ENCODE data around the gene FGD3.

The FGD3 gene

DNA sequence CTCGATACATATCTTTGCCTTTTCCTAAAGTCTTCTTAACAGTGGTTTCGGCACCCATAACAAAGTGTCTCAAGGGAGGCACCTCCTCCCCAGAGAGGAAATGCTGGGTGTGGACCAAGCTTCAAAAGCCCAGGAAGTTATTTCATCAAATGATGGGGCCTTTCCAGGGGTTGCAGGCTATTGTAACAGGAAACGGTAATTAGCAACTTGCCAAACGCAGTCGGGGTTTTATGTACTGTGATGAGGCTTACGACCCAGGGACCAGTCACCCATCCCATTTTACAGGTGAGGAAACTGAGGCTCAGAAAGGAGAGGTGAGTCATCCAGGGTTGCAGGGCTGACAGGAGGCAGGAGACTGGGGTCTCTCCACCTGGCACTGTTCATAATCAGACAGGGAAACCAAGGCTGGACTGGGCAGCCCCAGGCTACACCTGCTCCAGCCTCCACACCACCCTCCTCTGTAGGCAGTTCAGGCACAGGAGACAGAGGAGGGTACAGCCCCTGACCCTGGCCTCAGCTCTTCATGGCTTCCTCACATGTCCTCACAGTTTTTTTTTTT lies 81.2 kb downstream of the FGD3 start:
- DNase-seq (ENCODE audit: low read depth), result no peak

DNA sequence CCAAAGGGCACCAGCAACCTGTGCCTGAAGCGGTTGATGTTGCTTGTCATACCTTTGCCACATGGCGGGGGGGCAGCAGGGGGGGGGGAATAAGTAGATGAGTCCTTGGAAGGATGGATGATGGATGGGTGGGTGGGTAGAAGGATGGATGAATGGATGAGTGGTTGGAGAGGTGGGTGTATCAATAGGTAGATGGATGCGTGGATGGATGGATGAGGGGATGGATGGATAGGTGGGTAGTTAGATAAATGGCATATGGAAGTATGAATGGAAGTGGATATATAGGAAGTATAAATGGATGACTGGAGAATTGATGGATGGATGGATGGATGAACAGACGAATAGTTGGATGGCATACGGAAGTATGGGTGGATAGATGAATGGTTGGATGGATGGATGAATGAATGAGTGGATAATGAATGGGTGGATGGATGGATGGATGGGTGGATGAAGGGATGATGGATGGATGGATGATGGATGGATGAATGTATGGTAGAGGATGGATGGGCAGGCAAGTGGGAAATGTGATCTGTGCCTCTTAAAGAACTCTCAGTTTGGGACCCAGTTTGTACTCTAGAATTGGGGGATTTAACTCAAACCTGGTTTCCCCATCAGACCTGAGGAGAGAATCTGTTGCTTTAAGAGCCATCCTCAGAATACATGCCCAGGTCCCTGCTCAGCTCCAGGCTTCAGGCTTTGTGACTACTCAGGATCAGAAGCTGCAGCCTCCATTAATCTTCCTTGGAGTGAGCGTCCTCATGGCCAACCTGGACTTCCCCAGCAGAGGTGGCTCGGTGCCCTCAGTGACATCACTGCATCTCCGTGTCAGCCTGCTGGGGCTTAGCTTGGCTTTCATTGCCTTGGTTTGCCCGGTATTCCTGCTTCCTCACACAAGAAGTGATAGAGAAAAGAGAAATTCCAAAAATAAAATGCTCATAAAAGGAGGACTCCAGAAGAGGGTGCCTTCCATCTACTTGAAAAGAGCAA lies 83.6 kb downstream of the FGD3 start:
- DNase-seq (ENCODE audit: low read depth), result no peak

DNA sequence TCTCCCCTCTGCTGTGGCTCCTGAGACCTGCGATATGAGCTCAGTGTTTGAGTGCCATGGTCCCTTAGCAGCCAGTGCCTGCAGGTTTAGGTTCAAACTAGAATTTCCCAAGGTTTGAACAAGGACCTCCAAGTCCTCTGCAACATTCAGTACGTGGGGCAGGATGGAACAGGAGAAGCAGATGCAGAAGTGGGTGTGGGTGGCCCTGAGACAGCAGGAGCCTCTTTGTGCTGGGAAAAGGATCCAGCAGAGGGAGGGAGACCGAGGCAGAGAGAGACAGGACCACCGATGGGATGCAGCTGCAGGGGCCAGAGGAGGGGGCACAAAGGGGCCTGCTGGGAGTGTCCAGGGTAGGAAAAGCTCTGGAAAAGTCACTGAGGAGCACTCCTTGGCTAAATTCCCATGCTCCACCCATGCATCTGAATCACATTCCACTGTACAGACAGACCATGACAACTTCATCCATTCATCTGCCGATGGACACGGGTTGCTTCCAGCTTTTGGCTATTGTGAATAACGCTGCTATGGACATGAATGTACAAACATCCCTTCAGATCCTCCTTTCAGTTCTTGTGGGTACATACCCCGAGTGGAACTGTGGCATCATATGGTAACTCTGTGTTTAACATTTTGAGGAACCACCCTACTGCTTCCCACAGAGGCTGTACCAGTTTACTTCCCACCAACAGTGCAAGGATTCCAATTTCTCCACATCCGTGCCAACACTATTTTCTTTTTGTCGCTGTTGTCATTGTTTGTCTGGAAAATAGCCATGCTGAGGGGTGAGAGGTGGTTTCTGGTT lies 84.5 kb downstream of the FGD3 start:
- DNase-seq (ENCODE audit: low read depth), result no peak

DNA sequence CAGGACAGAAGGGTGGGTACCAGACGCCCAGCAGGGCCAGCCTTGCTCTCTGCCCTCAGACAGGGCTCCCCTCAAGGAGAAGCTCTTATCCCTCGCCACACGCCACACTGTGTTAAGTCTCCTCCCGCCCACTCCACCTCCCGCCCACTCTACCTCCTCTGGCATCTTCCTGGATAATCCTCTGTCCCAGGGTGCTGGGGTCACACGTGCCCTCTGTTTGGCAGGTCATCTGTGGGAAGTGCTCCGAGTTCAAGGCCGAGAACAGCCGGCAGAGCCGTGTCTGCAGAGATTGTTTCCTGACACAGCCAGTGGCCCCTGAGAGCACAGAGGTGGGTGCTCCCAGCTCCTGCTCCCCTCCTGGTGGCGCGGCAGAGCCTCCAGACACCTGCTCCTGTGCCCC lies 85.2 kb downstream of the FGD3 start:
- DNase-seq (ENCODE audit: low read depth), result no peak

DNA sequence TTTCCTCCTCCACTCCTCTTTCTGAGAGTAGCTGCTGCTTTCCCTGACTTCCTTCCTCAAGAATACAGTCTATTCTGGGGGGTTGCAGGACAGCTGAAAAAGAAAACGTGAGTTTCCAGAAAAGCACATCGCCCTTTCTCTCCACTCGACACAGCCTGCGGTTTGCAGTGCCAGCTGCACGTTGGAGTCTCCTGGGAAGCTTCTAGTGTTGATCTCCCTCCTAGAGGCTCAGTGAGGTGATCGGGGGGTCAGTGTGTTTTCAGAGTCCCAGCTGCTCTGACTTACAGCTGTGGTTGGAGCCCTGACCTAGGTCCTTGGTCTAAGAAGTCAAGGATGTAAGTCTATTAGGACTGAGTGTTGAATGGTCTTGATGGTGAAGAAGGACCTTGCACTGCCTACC lies 86.2 kb downstream of the FGD3 start:
- no peak for DNase-seq (ENCODE audit: low read depth)

DNA sequence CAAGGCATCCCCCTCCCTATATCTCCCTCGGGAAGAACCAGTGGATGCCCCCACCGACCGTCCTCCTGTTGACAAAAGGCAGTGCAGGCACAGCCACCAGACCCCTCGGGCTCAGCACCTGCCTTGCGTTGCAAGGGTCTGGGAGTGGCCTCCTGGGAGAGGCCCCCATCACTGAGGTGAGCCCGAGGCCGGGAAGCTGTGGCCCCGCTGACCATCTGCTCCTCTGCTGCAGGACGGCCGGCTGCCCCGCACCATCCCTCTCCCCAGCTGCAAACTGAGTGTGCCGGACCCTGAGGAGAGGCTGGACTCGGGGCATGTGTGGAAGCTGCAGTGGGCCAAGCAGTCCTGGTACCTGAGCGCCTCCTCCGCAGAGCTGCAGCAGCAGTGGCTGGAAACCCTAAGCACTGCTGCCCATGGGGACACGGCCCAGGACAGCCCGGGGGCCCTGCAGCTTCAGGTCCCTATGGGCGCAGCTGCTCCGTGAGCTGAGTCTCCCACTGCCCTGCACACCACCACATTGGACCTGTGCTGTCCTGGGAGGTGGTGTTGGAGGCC lies 87.9 kb downstream of the FGD3 start:
- no peak for DNase-seq (ENCODE audit: low read depth)

DNA sequence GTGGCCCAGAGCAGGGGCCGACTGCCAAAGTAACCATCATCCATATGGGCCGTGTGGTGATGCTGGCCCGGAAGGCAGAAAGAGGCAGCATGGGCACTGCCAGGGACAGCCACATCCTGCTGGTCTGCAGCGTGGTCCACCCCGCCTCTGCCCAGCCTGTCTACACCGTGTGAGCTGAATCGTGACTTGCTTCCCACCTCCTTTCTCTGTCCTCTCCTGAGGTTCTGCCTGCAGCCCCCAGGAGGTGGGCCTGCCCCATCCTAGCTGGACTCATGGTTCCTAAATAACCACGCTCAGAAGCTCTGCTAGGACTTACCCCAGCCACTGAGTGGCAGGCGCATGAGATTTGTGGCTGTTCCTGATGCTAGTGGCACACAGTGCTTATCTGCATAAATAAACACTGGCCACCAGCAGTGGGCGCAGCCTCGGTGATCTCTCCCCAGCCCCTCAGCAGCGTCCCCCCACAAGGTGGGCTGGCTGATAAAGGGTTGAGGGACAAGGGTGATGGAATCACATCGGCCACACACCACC lies 88.6 kb downstream of the FGD3 start:
- no peak for DNase-seq (ENCODE audit: low read depth)

DNA sequence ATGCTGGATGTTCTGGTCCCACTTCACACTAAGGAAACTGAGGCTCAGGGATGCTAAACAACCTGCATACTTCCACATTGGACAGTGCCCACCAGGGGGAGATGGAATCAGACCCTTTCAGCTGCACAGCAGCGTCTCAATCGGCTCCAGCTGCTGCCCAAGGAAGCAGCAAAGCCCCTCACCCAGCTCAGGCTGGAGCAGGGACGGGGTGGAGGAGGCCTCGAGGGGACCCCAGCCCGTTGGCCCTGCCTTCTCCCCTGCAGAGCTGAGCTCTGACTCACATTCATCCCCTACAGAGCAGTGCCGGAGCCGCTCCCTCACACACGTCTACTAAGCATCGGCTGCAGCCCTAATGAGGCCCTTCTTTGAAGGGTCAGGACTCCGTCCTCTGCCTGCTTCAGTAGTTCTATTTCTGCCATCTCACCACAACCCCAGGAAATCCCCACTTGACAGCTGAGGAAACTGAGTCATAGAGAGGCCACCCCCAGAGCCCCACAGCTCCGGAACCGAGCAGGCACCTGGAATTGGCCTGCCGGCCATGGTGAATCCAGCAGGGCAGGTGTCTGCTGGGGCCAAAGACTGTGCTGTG lies 89.7 kb downstream of the FGD3 start:
- no peak for DNase-seq (ENCODE audit: low read depth)

DNA sequence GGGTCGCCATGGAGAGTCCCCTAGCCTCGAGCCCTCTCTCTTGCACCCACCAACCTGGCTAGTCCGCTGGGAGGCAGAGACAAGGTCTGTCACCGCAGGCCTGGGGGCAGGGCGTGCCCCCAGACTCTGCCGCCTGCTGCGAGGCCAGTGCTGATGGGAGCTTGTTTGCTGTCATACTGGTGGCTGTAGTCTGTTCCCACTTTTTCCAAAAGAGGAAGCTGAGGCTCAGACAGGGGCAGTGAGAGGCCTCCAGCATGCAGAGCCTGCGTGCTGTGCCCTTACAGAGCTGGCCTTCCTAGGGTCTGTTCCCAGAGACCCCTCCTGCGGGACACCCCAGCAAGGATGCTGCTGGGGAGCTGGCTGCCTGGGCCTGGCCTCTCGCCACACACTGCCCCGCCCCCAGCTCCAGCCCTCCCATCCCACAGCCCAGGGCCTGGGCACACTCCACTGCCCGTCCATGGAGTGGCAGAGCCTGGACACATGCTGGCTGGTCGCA lies 90.2 kb downstream of the FGD3 start:
- no peak for DNase-seq (ENCODE audit: low read depth)

DNA sequence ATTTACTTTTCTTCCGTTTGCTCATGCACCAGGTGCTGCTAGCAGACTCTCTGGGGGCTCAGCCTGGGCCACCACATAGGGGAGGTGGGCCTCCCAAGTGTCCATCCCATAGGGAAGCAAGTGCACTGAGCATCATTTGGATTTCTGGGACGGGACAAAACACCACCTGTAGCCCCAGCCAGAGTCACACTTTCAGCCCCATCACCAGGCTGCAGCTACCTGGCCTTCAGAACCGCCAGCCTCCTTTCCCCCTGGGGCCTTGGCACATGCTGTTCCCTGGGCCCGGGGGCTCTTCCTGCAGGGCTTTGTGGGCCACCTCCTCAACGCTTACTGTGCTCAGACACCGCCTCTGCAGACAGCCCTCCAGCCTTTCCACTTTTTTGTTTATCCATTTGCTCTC lies 91.6 kb downstream of the FGD3 start:
- no peak for DNase-seq (ENCODE audit: low read depth)

DNA sequence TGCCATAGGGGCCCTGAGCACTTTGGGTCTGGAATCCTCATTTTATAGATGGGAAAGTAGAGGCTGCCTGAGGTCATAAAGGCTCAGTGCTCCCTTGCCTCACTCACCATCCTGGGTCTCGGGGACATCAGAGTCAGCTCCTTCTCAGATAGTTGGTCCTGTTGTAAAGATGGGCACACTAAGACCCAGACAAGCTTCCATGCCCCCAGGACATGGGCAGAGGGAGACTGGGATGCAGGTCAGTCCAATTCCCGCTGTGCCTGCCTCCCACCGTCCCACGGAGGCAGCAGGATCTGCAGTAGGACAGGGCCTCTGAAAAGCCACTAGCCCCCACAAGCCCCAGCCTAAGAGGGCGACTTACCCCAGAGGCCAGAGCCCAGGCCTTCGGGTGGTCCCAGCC lies 92.1 kb downstream of the FGD3 start:
- DNase-seq (ENCODE audit: low read depth), result no peak

DNA sequence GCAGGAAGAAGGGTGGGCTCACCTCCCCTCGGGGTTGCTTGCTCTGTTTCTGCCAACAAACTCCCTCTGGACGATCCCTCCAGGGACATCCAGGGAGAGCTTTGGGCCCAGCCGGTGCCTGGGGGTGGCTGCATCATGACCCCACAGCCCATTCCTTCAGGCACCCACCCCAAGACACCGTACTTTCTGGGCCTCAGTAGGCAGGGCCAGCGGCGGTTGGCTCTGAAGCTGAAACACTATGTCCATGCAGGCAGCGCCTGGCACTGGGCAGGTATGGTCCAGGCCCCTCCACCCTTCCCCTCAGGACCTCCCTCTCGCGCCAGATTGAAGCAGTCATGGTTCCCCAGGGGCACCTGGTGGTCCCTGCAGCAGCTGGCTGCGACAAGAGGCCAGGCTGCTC lies 92.7 kb downstream of the FGD3 start:
- no peak for DNase-seq (ENCODE audit: low read depth)

DNA sequence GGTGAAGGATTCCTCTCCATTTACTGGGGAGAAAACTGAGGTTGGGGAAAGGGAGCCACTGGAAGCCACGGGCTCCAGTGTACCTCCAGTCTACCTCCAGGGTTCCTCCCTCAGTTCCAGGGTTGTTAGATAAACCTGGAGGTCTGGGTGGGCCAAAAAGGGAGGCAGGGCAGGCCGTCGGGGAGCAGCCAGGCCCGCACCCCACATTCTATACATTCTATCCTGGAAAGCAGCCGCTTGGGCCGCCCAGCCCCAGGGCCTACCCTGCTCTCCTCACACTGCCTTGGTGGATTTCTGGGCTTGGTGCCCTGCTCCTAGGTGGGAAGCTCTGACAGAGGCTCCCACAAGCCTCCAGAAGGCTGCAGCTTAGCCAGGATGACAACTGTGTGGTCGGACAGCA lies 93.1 kb downstream of the FGD3 start:
- DNase-seq (ENCODE audit: low read depth), result no peak

DNA sequence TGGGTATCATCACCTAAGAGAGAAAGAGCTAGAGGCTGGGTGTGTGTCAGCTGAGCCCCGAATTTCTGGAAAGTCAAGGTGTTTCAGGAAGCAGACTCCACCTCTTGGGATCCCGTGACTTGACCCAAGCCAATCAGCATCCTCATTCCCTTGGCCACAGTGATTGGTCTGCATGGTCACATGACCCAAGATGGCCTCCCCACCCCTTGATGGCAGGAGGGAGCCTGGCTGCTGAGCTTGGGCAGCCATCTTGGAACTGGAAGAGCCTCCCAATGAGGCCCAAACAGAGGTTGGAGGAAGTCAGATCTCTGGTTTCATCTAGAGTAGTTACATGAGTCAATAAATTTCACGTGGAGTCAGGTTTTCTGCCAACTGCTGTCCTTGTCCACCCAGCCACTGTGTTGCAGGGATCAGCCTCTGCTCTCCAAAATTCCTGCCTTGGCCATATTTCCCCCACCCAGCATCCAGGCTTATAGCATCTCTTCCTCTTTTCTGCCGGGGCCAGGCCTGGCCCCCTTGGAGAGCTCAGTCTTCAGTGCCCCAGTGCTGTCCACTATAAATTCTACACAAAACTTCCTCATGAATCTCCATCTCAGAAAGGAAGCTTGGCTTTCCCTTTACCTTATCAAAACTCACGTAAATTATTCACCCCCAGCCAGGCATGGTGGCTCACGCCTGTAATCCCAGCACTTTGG lies 93.9 kb downstream of the FGD3 start:
- no peak for DNase-seq (ENCODE audit: low read depth)

DNA sequence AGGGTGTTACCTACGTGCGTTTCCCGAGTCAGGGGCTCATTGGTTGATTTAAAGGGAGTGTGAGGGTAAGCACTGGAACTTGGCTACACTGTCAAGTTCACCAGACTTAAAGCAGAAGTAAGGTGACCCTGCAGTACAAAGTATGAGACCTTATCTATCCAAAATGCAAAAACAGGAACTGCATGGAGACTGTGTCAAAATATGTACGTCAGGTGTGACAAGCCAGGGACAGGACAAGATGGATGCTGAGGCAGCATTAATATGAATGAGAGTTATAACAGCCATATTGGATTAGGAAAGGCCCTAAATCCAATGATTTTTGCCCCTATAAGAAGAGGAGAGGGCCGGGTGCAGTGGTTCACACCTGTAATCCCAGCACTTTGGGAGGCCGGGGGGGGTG lies 95.8 kb downstream of the FGD3 start:
- DNase-seq (ENCODE audit: low read depth), result no peak

DNA sequence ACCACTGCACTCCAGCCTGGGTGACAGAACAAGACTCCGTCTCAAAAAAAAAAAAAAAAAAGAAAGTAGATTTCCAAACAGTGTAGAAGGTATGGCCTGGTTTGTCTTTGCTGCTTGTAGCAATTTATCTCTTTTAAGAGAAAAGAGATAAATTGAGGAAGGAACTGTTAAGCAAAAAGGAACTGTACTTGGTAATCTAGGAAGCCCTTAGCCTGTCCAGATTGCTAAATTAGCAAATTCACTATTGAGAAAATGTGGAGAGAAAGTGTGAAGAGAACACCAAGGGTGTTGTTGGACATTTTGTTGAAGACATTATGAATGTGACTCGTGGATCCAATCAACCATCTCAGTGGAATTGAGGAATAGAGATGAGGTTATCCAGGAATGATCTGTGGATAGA lies 98.2 kb downstream of the FGD3 start:
- no peak for DNase-seq (ENCODE audit: low read depth)

DNA sequence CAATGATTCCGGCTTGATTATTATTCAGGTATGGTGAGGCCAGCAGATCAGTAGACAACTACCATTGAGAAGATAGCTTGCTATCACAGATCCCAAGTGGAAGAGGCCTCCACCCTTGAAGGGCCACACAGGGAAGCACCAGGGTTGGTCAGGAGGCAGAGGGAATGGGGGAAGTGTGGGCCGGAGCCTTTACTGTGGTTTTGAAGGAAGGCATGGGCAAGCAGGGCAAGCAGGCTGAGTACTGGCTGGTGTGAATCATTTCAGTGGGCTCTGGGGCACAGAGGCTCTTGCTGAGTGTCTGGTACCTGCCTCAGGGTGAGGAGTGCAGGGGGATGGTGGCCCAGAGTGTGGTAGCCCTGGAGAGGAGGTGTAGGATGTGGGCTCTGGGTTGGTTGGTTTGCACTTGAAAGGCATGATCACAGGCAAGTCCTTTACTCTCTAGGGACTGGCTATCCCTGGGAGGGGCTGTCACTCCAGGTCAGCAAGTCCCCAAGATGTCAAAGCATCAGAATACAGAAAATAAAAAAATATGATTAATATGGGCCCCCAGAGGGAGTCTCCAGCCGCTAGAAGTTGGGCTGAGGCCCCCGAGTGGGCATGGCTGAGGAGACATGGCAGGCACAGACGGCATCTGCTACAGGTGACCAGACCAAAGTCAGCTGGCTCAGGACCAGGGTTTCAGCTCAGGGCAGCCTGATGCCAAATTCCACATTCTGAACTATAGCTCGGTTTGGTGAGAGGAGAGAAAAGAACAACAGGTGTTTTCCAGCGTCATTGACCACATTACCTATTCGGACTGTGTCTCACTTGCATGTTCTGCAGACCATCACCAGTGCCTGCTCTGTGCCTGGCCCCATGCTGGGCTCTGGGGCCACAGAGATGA lies 101.5 kb downstream of the FGD3 start:
- DNase-seq (ENCODE audit: low read depth), result no peak

DNA sequence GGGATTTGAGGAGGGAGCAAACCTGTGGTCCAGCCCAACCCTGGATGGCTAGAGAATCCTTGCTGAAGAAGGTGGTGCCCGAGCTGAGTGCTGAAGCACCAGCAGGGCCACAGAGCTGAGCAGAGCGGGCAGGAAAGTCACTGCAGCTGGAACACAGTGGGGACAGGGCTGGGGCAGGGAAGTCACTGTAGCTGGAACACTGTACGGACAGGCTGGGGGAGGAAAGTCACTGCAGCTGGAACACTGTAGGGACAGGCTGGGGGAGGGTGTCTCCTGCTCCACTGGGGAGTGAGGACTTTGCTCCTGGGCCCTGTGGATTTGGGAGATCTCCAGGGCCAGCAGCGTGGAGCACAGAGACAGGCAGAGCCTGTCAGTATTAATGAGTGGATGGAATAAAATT lies 102.2 kb downstream of the FGD3 start:
- no peak for DNase-seq (ENCODE audit: low read depth)

DNA sequence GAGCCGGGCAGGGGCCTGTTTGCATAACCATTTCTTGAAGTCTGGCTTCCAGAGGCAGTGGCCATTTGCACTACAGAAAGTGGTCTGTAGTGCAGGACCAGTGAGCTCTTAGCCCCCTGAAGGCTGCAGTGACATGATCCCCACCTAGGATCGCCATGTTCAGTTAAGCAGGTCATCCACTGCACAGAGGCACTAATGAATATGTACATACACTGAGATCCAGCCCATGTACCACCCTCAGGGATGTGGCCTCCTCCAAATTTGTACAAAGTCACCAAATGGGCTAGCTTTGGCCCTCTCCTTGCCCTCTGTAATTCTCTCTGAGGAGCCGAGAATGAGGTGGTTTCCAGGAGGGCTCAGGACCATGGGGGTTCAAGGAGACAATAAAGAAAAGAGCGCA lies 102.9 kb downstream of the FGD3 start:
- DNase-seq (ENCODE audit: low read depth), result no peak

DNA sequence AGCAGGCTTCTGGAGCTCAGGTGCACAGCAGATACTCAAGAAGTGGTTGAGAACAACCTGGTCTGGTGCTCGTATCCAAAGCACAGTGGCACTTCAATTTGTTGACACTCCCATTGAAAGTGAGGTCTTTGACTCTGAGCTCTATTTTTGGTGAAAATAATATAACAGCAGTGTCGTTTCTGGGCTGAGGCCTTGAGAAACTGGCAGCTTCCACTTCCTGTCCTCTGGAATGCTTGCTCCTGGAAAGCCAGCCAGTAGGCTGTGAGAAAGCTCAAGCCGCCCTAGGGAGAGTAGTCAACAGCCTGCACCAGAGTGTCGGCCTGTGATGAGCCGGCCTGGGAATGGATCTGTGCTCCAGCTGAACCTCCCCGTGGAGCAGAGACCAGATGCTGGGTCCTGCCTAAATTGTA lies 104.4 kb downstream of the FGD3 start:
- no peak for DNase-seq (ENCODE audit: low read depth)

Measured in fibroblast of the conjunctiva (primary cell).